CD14-positive monocyte (primary cell): Measurements from ENCODE around the gene PEG3. TPM values are rescaled to one million over a fixed set of nuclear protein-coding genes. Genes with fewer than 3 reads are reported as not detected.

Source experiments
- DNase-seq, 3 donors: peaks; one replicate each; pipeline ENCODE4 v3.0.0-alpha.2; 2011 to 2022
- H2AFZ ChIP-seq: 2 replicates; pipeline ENCODE4 v1.6.0; 2012; ENCODE audit warnings: mild to moderate bottlenecking, low read depth, low read length, inconsistent platforms; ENCODE audit not compliant: insufficient read depth, poor library complexity, severe bottlenecking
- H3K27ac ChIP-seq, 2 donors: 1 replicate in 1 of 2; 2 replicates in 1 of 2; pipeline ENCODE4 v1.5.1; 2012 to 2013; ENCODE audit warnings: low read length in 2 of 2, control low read depth in 1 of 2, inconsistent platforms in 1 of 2, low read depth in 1 of 2, mild to moderate bottlenecking in 1 of 2
- H3K27me3 ChIP-seq, 2 donors: one replicate each; pipeline versions ENCODE4 v1.6.0 to v1.6.1; 2011 to 2013; ENCODE audit warnings: low read length in 2 of 2; ENCODE audit not compliant: control insufficient read depth in 2 of 2, insufficient read depth in 2 of 2
- H3K36me3 ChIP-seq, 2 donors: replicated peaks in 1 of 2; 1 replicate in 1 of 2; 2 replicates in 1 of 2; pipeline versions ENCODE4 v1.5.1 to v1.6.1; 2012 to 2013; ENCODE audit warnings: low read length in 2 of 2, control low read depth in 1 of 2, inconsistent platforms in 1 of 2, mild to moderate bottlenecking in 1 of 2; ENCODE audit not compliant: insufficient read depth in 2 of 2, control insufficient read depth in 1 of 2
- H3K4me1 ChIP-seq, 2 donors: 1 replicate in 1 of 2; 2 replicates in 1 of 2; pipeline versions ENCODE4 v1.5.1 to v1.6.1; 2012 to 2013; ENCODE audit warnings: low read length in 2 of 2, control low read depth in 1 of 2, inconsistent platforms in 1 of 2, mild to moderate bottlenecking in 1 of 2, moderate library complexity in 1 of 2; ENCODE audit not compliant: insufficient read depth in 2 of 2, control insufficient read depth in 1 of 2
- H3K4me2 ChIP-seq: replicated peaks from 2 replicates; pipeline ENCODE3; 2012; ENCODE audit warnings: low read length, moderate library complexity, mild to moderate bottlenecking; ENCODE audit not compliant: poor library complexity, severe bottlenecking; ENCODE audit errors: extremely low read depth
- H3K4me3 ChIP-seq, 3 experiments: fragments of 200-600 bp in 1 of 3; sonication (generic) in 1 of 3; replicated peaks in 1 of 3; 1 replicate in 2 of 3; 2 replicates in 1 of 3; pipeline ENCODE4 v1.5.1; 2011 to 2013; ENCODE audit warnings: low read length in 3 of 3, mild to moderate bottlenecking in 3 of 3, control low read depth in 2 of 3, low read depth in 2 of 3, inconsistent platforms in 1 of 3, moderate library complexity in 1 of 3
- H3K79me2 ChIP-seq: 2 replicates; pipeline ENCODE4 v1.6.0; 2012; ENCODE audit warnings: mild to moderate bottlenecking, control low read depth, inconsistent platforms, low read length, moderate library complexity; ENCODE audit not compliant: insufficient read depth
- H3K9ac ChIP-seq: 2 replicates; pipeline ENCODE4 v1.6.0; 2017; ENCODE audit warnings: low read length, mild to moderate bottlenecking; ENCODE audit not compliant: insufficient read depth, poor library complexity, severe bottlenecking
- H3K9me3 ChIP-seq, 2 donors: replicated peaks in 1 of 2; 1 replicate in 1 of 2; 2 replicates in 1 of 2; pipeline versions ENCODE4 v1.5.1 to v1.6.1; 2012 to 2013; ENCODE audit warnings: low read length in 2 of 2, control low read depth in 1 of 2; ENCODE audit not compliant: control insufficient read depth in 1 of 2, insufficient read depth in 1 of 2
- H4K20me1 ChIP-seq: 2 replicates; pipeline ENCODE4 v1.6.0; 2012; ENCODE audit warnings: mild to moderate bottlenecking, low read length, control low read depth, moderate library complexity; ENCODE audit not compliant: insufficient read depth
- H3K27ac Mint-ChIP-seq, 7 donors: one replicate each; pipeline ENCODE4 v1.8.0; 2020; ENCODE audit warnings: mild to moderate bottlenecking in 7 of 7, mixed read lengths in 7 of 7, moderate library complexity in 6 of 7, inconsistent platforms in 2 of 7
- H3K27me3 Mint-ChIP-seq, 3 donors: one replicate each; pipeline ENCODE4 v1.8.0; 2021 to 2022; ENCODE audit warnings: low read depth in 3 of 3, mild to moderate bottlenecking in 3 of 3, mixed read lengths in 3 of 3, moderate library complexity in 3 of 3, inconsistent platforms in 1 of 3
- H3K36me3 Mint-ChIP-seq, 2 donors: one replicate each; pipeline ENCODE4 v1.8.0; 2020; ENCODE audit warnings: mixed read lengths in 2 of 2, inconsistent platforms in 1 of 2, mild to moderate bottlenecking in 1 of 2
- H3K4me1 Mint-ChIP-seq: one replicate; pipeline ENCODE4 v1.8.0; 2020; ENCODE audit warnings: mild to moderate bottlenecking, mixed read lengths
- H3K4me3 Mint-ChIP-seq, 2 donors: one replicate each; pipeline ENCODE4 v1.8.0; 2020; ENCODE audit warnings: mild to moderate bottlenecking in 2 of 2, mixed read lengths in 2 of 2, moderate library complexity in 1 of 2
- H3K9me3 Mint-ChIP-seq, 7 donors: one replicate each; pipeline ENCODE4 v1.8.0; 2020 to 2022; ENCODE audit warnings: mixed read lengths in 7 of 7, mild to moderate bottlenecking in 6 of 7, moderate library complexity in 6 of 7, inconsistent platforms in 2 of 7
- CTCF ChIP-seq: fragments of 200-600 bp; IDR thresholded peaks from one replicate; pipeline ENCODE4 v1.8.0; 2022; ENCODE audit warnings: antibody characterized with exemption, mild to moderate bottlenecking
- WGBS: methylation state at CpG from one replicate; pipeline ENCODE4 v1.1.5; 2013; ENCODE audit warnings: missing lambda C conversion rate; ENCODE audit not compliant: insufficient coverage; 5-methylcytosine and 5-hydroxymethylcytosine counted together
- intact Hi-C, 2 donors: fragments of 100-400 bp; cut with micrococcal nuclease; formaldehyde crosslinking; loops; one replicate each; pipeline versions ENCODE4 v1.15.0 to v1.15.1; 2023
- polyA plus RNA-seq, 3 donors: library from polyadenylated mRNA; depleted of rRNA in 1 of 3; unstranded in 2 of 3; stranded (reverse) in 1 of 3; fragments of 300-500 nt in 2 of 3; fragments of >200 nt in 1 of 3; fragmentation: Illumina TruSeq in 2 of 3; gene quantifications; 1 replicate in 2 of 3; 2 replicates in 1 of 3; pipeline ENCODE4 v1.2.3, GENCODE V29; 2012 to 2021

The PEG3 gene
- polyA plus RNA-seq, 3 donors, result 0.05 to 0.07 TPM; not detected in 1

- Mint-ChIP-seq H3K27ac (no peak overlapping the region), H3K36me3 (no peaks in the 10 kb centered on the region), H3K9me3 (peaks cover 3 to 47% (median 12%) of the 10 kb centered on the region in 7 donors), H3K4me3 (no peak overlapping the region), H3K27me3 (peaks cover 0 to under 1% (median 0%) of the 10 kb centered on the region in 3 donors), H3K4me1 (no peaks in the 10 kb centered on the region)
- Histone ChIP-seq H3K4me1 (no peaks in the 10 kb centered on the region), H3K9ac (no peak overlapping the region), H3K79me2 (no peaks in the 10 kb centered on the region), H3K4me3 (no peak overlapping the region), H4K20me1 (no peaks in the 10 kb centered on the region), H3K4me2 (no peak overlapping the region), H3K9me3 (peaks cover 34 to 39% of the 10 kb centered on the region in 2 donors), H3K27ac (no peak overlapping the region), H3K36me3 (no peaks in the 10 kb centered on the region), H3K27me3 (no peaks in the 10 kb centered on the region), H2AFZ (no peak overlapping the region)
- TF ChIP-seq CTCF, result no peak
- intact Hi-C loops, result no loop called here
- 81% methylated on average over 2 of the region's 6 CpGs for WGBS
- DNase-seq, result no peak
Measured at GRCh38 chr19:56829596-56829995, 10.9 kb downstream of the PEG3 start.

GRCh38 chr19:56827708-56828107 lies 12.8 kb downstream of the PEG3 start:
- H3K27me3 ChIP-seq, result no peaks in the 10 kb centered on the region
- Mint-ChIP-seq H3K27me3 (no peaks in the 10 kb centered on the region), H3K36me3 (no peaks in the 10 kb centered on the region), H3K4me3 (no peak overlapping the region), H3K4me1 (no peaks in the 10 kb centered on the region), H3K9me3 (peaks cover 12 to 55% (median 29%) of the 10 kb centered on the region in 7 donors), H3K27ac (no peak overlapping the region)
- H3K27ac ChIP-seq, result no peak overlapping the region
- no peak overlapping the region for H3K4me3 ChIP-seq
- no peak for DNase-seq
- TF ChIP-seq CTCF, result no peak
- no peak overlapping the region for H3K4me2 ChIP-seq
- no peak overlapping the region for H3K9ac ChIP-seq
- WGBS, result no CpG with 5 or more reads among the region's 2 CpGs
- H3K9me3 ChIP-seq, result peaks cover 42 to 50% of the 10 kb centered on the region in 2 donors
- no peaks in the 10 kb centered on the region for H3K4me1 ChIP-seq
- H3K79me2 ChIP-seq, result no peaks in the 10 kb centered on the region
- H3K36me3 ChIP-seq, result no peaks in the 10 kb centered on the region
- no peak overlapping the region for H2AFZ ChIP-seq
- H4K20me1 ChIP-seq, result no peaks in the 10 kb centered on the region
- intact Hi-C loops, result no loop called here
